Caco-2 (cell line): ENCODE measurements around the gene HMG20A. TPM values are rescaled to one million over a fixed set of nuclear protein-coding genes. Genes with fewer than 3 reads are reported as not detected.

Experiments used
- BruUV-seq: library from RNA; stranded (reverse); fragments of 400-500 nt; replicated peaks from 2 replicates; lab custom pipeline; 2021; lab: Mats Ljungman, UMichigan
- CTCF ChIA-PET: fragments of 300-600 bp; sonication (Branson Sonifier 250); formaldehyde crosslinking; loops from one replicate; lab custom pipeline; 2022; ENCODE audit warnings: antibody characterized with exemption; lab: Charles Lee
- POLR2A ChIA-PET: fragments of 300-600 bp; sonication (Branson Sonifier 250); formaldehyde crosslinking; loops from one replicate; lab custom pipeline; 2022; ENCODE audit warnings: antibody characterized with exemption; lab: Charles Lee
- DNase-seq, 2 experiments: peaks; one replicate each; pipeline versions ENCODE4 v3.0.0 to v3.0.0-alpha.2; 2020 to 2022
- H3K27me3 ChIP-seq: replicated peaks from 2 replicates; pipeline ENCODE4 v1.6.0; 2011; ENCODE audit warnings: low read length; ENCODE audit not compliant: control insufficient read depth, insufficient read depth
- H3K36me3 ChIP-seq: 2 replicates; pipeline ENCODE4 v1.5.1; 2011; ENCODE audit warnings: low read length; ENCODE audit not compliant: control insufficient read depth, insufficient read depth
- H3K4me1 ChIP-seq: fragments of 250-450 bp; sonication (Bioruptor Pico); 2 replicates; pipeline ENCODE4 v1.5.1; 2020; ENCODE audit warnings: mild to moderate bottlenecking
- H3K4me3 ChIP-seq: 2 replicates; pipeline ENCODE4 v1.5.1; 2011; ENCODE audit warnings: low read depth, mild to moderate bottlenecking, control low read depth, low read length
- H3K9me3 ChIP-seq: fragments of 250-450 bp; sonication (Bioruptor Pico); 2 replicates; pipeline ENCODE4 v1.5.1; 2020; ENCODE audit warnings: mild to moderate bottlenecking, moderate library complexity
- H3K27ac Mint-ChIP-seq: one replicate; pipeline ENCODE4 v1.8.0; 2022; ENCODE audit warnings: mixed read lengths; ENCODE audit not compliant: unreplicated experiment
- H3K27me3 Mint-ChIP-seq: one replicate; pipeline ENCODE4 v1.8.0; 2022; ENCODE audit warnings: mixed read lengths; ENCODE audit not compliant: insufficient read depth, unreplicated experiment
- H3K36me3 Mint-ChIP-seq: one replicate; pipeline ENCODE4 v1.8.0; 2022; ENCODE audit warnings: mild to moderate bottlenecking, mixed read lengths; ENCODE audit not compliant: insufficient read depth, unreplicated experiment
- H3K4me1 Mint-ChIP-seq: one replicate; pipeline ENCODE4 v1.8.0; 2022; ENCODE audit warnings: low read depth, mixed read lengths; ENCODE audit not compliant: unreplicated experiment
- H3K4me3 Mint-ChIP-seq: one replicate; pipeline ENCODE4 v1.8.0; 2022; ENCODE audit warnings: mild to moderate bottlenecking, moderate library complexity, mixed read lengths; ENCODE audit not compliant: unreplicated experiment
- H3K9me3 Mint-ChIP-seq: one replicate; pipeline ENCODE4 v1.8.0; 2022; ENCODE audit warnings: mixed read lengths; ENCODE audit not compliant: unreplicated experiment
- CTCF ChIP-seq, 2 experiments: fragments of 200-600 bp in 1 of 2; IDR thresholded peaks; 1 replicate in 1 of 2; 2 replicates in 1 of 2; pipeline versions ENCODE4 v1.5.1 to v1.8.0; 2011 to 2022; ENCODE audit warnings: antibody characterized with exemption in 1 of 2, control low read depth in 1 of 2, inconsistent platforms in 1 of 2, low read depth in 1 of 2, low read length in 1 of 2, mild to moderate bottlenecking in 1 of 2, moderate library complexity in 1 of 2; ENCODE audit not compliant: insufficient read depth in 1 of 2, severe bottlenecking in 1 of 2, unreplicated experiment in 1 of 2
- intact Hi-C: fragments of 100-400 bp; cut with micrococcal nuclease; formaldehyde crosslinking; loops from one replicate; pipeline ENCODE4 v1.10.0; 2022; ENCODE audit not compliant: unreplicated experiment
- total RNA-seq: library from RNA; stranded (reverse); gene quantifications from 2 replicates; pipeline ENCODE4 v1.2.3, GENCODE V29; 2022

Gene HMG20A
- total RNA-seq, 1 experiment from 2014 or later: 34.0 TPM

- Mint-ChIP-seq H3K36me3 (peaks cover 11% of the 10 kb centered on the region), H3K4me3 (no peak overlapping the region), H3K4me1 (no peaks in the 10 kb centered on the region), H3K9me3 (no peaks in the 10 kb centered on the region), H3K27me3 (no peaks in the 10 kb centered on the region), H3K27ac (no peak overlapping the region)
- H3K36me3 ChIP-seq: 0 out of 2 replicates have a peak, but pooled peaks cover 1% of the 10 kb centered on the region
- H3K4me1 ChIP-seq: no peaks in the 10 kb centered on the region
- BruUV-seq: no TSS peak
- DNase-seq: no peak
- ChIA-PET POLR2A (no interaction called here), CTCF (no interaction called here)
- no peaks in the 10 kb centered on the region for H3K27me3 ChIP-seq
- intact Hi-C loops: no loop called here
- no peak for TF ChIP-seq CTCF (IDR thresholded peaks at IDR 0.05; ENCODE audit: insufficient read depth in 1 of 2, low read depth in 1 of 2, low read length in 1 of 2, severe bottlenecking in 1 of 2, unreplicated experiment in 1 of 2)
- H3K9me3 ChIP-seq: no peaks in the 10 kb centered on the region
- no peak overlapping the region for H3K4me3 ChIP-seq
Measured at GRCh38 chr15:77474310-77474988, 53.8 kb downstream of the HMG20A start.

GRCh38 chr15:77475001-77475400 is 54.3 kb downstream of the HMG20A start:
- Histone ChIP-seq H3K9me3 (no peaks in the 10 kb centered on the region), H3K27me3 (no peaks in the 10 kb centered on the region), H3K36me3 (peaks cover 2% of the 10 kb centered on the region), H3K4me1 (no peaks in the 10 kb centered on the region), H3K4me3 (no peak overlapping the region)
- no peak for TF ChIP-seq CTCF (IDR thresholded peaks at IDR 0.05; ENCODE audit: insufficient read depth in 1 of 2, low read depth in 1 of 2, low read length in 1 of 2, severe bottlenecking in 1 of 2, unreplicated experiment in 1 of 2)
- ChIA-PET POLR2A (no interaction called here), CTCF (no interaction called here)
- intact Hi-C loops: no loop called here
- DNase-seq: no peak
- Mint-ChIP-seq H3K27me3 (no peaks in the 10 kb centered on the region), H3K9me3 (no peaks in the 10 kb centered on the region), H3K27ac (no peak overlapping the region), H3K4me1 (no peaks in the 10 kb centered on the region), H3K36me3 (peaks cover 11% of the 10 kb centered on the region), H3K4me3 (no peak overlapping the region)
- BruUV-seq: no TSS peak

- no peaks in the 10 kb centered on the region for H3K27me3 ChIP-seq
- no peak for TF ChIP-seq CTCF (IDR thresholded peaks at IDR 0.05; ENCODE audit: insufficient read depth in 1 of 2, low read depth in 1 of 2, low read length in 1 of 2, severe bottlenecking in 1 of 2, unreplicated experiment in 1 of 2)
- no peak overlapping the region for H3K4me3 Mint-ChIP-seq
- BruUV-seq: no TSS peak
- ChIA-PET CTCF (interaction anchor here (0.8 kb wide), 1 partner anchor 67 kb away, joined by 3 read pairs; no protein-coding TSS in a partner anchor), POLR2A (no interaction called here)
- no peaks in the 10 kb centered on the region for H3K27me3 Mint-ChIP-seq
- peaks cover 11% of the 10 kb centered on the region for H3K36me3 Mint-ChIP-seq
- no peaks in the 10 kb centered on the region for H3K9me3 ChIP-seq
- H3K4me3 ChIP-seq: no peak overlapping the region
- no peaks in the 10 kb centered on the region for H3K9me3 Mint-ChIP-seq
- H3K27ac Mint-ChIP-seq: no peak overlapping the region
- no peak for DNase-seq
- intact Hi-C loops: no loop called here
- peaks cover 3% of the 10 kb centered on the region for H3K36me3 ChIP-seq
- H3K4me1 Mint-ChIP-seq: no peaks in the 10 kb centered on the region
- no peaks in the 10 kb centered on the region for H3K4me1 ChIP-seq
Measured at GRCh38 chr15:77475898-77476297, 55.2 kb downstream of the HMG20A start.
